HepG2 (cell line): ENCODE results near the gene FAM114A2. TPM values are rescaled to one million over a fixed set of nuclear protein-coding genes. Genes with fewer than 3 reads are reported as not detected.

Experiments
- ATAC-seq: fragments of 200-7000 bp; cut with Tn5 transposase; 3 replicates; pipeline ENCODE4 v1.9.1; 2020; ENCODE audit warnings: mild to moderate bottlenecking, moderate library complexity
- BruUV-seq: library from RNA; stranded (reverse); fragments of 400-500 nt; replicated peaks from 2 replicates; lab custom pipeline; 2021; lab: Mats Ljungman, UMichigan
- CTCF ChIA-PET: fragments of 300-600 bp; formaldehyde crosslinking; extraction: SDS; loops from one replicate; lab custom pipeline; 2021; ENCODE audit warnings: low total read pairs, inconsistent platforms, low intra/inter-chr PET ratio; lab: Yijun Ruan, JAX
- POLR2A ChIA-PET: fragments of 350-600 bp; sonication (Branson Sonifier 250); formaldehyde crosslinking; loops from one replicate; lab custom pipeline; 2020; ENCODE audit warnings: antibody characterized with exemption, inconsistent platforms; lab: Yijun Ruan, JAX
- DNase-seq: peaks from one replicate; pipeline ENCODE4 v3.0.0-alpha.2; 2015; ENCODE audit warnings: low spot score
- FAIRE-seq: peaks from 3 replicates; lab custom pipeline; 2011; peaks lifted over from hg19 to GRCh38; lab: Jason Lieb, UNC
- H2AFZ ChIP-seq: one replicate; pipeline ENCODE4 v1.6.1; 2011; ENCODE audit warnings: low read length, inconsistent platforms
- H3K27ac ChIP-seq: fragments of 300-600 bp; 3 replicates; pipeline ENCODE4 v1.8.0; 2011; ENCODE audit warnings: mixed run types, mild to moderate bottlenecking, mixed read lengths, low read length, inconsistent platforms; ENCODE audit not compliant: insufficient read depth; ENCODE audit errors: extremely low read length
- H3K27me3 ChIP-seq, 2 experiments: fragments of 200-600 bp in 1 of 2; 2 replicates in 1 of 2; 3 replicates in 1 of 2; pipeline versions ENCODE4 v1.6.0 to v1.8.0; 2011; ENCODE audit warnings: low read length in 2 of 2, mild to moderate bottlenecking in 2 of 2, moderate library complexity in 2 of 2, inconsistent platforms in 1 of 2; ENCODE audit not compliant: insufficient read depth in 2 of 2, control insufficient read depth in 1 of 2
- H3K36me3 ChIP-seq, 2 experiments: fragments of 200-600 bp in 1 of 2; replicated peaks in 1 of 2; 2 replicates in 1 of 2; 3 replicates in 1 of 2; pipeline versions ENCODE4 v1.5.1 to v1.8.0; 2011; ENCODE audit warnings: low read length in 2 of 2, inconsistent platforms in 1 of 2; ENCODE audit not compliant: insufficient read depth in 2 of 2, control insufficient read depth in 1 of 2
- H3K4me1 ChIP-seq: 2 replicates; pipeline ENCODE4 v1.5.1; 2012; ENCODE audit warnings: low read length, inconsistent platforms; ENCODE audit not compliant: insufficient read depth
- H3K4me2 ChIP-seq: 2 replicates; pipeline ENCODE4 v1.6.0; 2011; ENCODE audit warnings: low read depth, low read length, inconsistent platforms
- H3K4me3 ChIP-seq, 3 experiments: fragments of 200-600 bp in 1 of 3; sonication (generic), shearing (Covaris generic) in 1 of 3; replicated peaks in 1 of 3; 2 replicates each; pipeline ENCODE4 v1.5.1; 2011 to 2016; ENCODE audit warnings: low read length in 3 of 3, inconsistent platforms in 2 of 3, low read depth in 2 of 3, mild to moderate bottlenecking in 2 of 3, control low read depth in 1 of 3, mixed read lengths in 1 of 3; ENCODE audit not compliant: insufficient read depth in 1 of 3
- H3K79me2 ChIP-seq: one replicate; pipeline ENCODE4 v1.6.1; 2011; ENCODE audit warnings: low read length, inconsistent platforms; ENCODE audit not compliant: insufficient read depth
- H3K9ac ChIP-seq: 2 replicates; pipeline ENCODE4 v1.6.0; 2011; ENCODE audit warnings: mild to moderate bottlenecking, low read depth, low read length, inconsistent platforms; ENCODE audit not compliant: insufficient read depth
- H3K9me3 ChIP-seq: 2 replicates; pipeline ENCODE4 v1.5.1; 2012; ENCODE audit warnings: mild to moderate bottlenecking, low read length
- H4K20me1 ChIP-seq: 2 replicates; pipeline ENCODE4 v1.6.0; 2011; ENCODE audit warnings: inconsistent platforms, mild to moderate bottlenecking, low read length, moderate library complexity; ENCODE audit not compliant: insufficient read depth
- FLYWCH1 ChIP-seq: sonication (generic); formaldehyde crosslinking; IDR thresholded peaks from 2 replicates; pipeline ENCODE4 v1.8.1; 2023; ENCODE audit warnings: mild to moderate bottlenecking, missing genetic modification reagents
- REL ChIP-seq: sonication (generic); formaldehyde crosslinking; conservative IDR thresholded peaks from 2 replicates; pipeline ENCODE4 v1.8.0; 2022; ENCODE audit warnings: mild to moderate bottlenecking, missing genetic modification reagents, moderate library complexity
- ZNF562 ChIP-seq: sonication (generic); formaldehyde crosslinking; IDR thresholded peaks from 2 replicates; pipeline ENCODE4 v1.8.0; 2022; ENCODE audit warnings: missing genetic modification reagents, borderline replicate concordance
- WGBS: methylation state at CpG from one replicate; pipeline ENCODE4 v1.1.6; 2017; ENCODE audit warnings: low lambda C conversion rate; 5-methylcytosine and 5-hydroxymethylcytosine counted together
- in situ Hi-C: cut with HindIII; loops from 2 replicates; pipeline ENCODE4 v1.10.0; 2017; ENCODE audit warnings: low pct_unique_long_range_greater_than_20kb; ENCODE audit not compliant: extremely low pct_ligation_motif_present
- intact Hi-C: fragments of 100-400 bp; cut with micrococcal nuclease; formaldehyde crosslinking; loops from one replicate; pipeline ENCODE4 v1.10.0; 2022; ENCODE audit not compliant: unreplicated experiment
- polyA plus RNA-seq, 8 experiments: library from polyadenylated mRNA; depleted of rRNA in 3 of 8; stranded (reverse) in 7 of 8; unstranded in 1 of 8; fragments of >200 nt; fragmentation: Illumina TruSeq in 4 of 8; extraction: Trizol in 4 of 8; gene quantifications; 2 replicates each; pipeline versions ENCODE4 v1.2.1 to v1.2.3, GENCODE V29; 2011 to 2016; ENCODE audit warnings: low read depth in 4 of 8, missing spikeins in 1 of 8, mixed read lengths in 1 of 8; ENCODE audit not compliant: insufficient read depth in 1 of 8
- total RNA-seq, 5 experiments: library from RNA; depleted of rRNA; stranded (reverse); fragments of >200 nt; fragmentation: Illumina TruSeq; extraction: Trizol; gene quantifications; 2 replicates each; pipeline ENCODE4 v1.2.3, GENCODE V29; 2016; ENCODE audit warnings: low read depth in 1 of 5

The FAM114A2 gene
- total and polyA plus RNA-seq, 2 of the 13 experiments (the other 11 are each of a cell fraction or from before 2014, with no cell fraction given), result 6.9 to 11.4 TPM

DNA sequence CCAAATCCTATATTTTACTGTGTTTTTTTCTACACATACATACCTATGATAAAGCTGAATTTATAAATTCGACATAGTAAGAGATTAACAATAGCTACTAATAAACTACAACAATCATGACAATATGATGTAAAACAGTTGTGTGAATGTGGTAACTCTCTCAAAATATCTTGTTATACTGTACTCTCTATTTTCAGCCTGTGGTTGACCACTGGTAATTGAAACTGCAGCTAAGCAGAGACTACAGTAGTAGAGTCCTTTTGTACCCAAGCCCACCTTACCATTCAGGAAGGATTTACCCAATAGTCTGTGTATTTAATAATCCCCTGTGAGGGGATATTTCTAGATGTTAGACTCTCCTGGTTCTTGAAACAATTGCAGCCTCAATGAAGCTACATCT lies 86.7 kb downstream of the FAM114A2 start:
- DNase-seq (no peak), ATAC-seq (no peak), FAIRE-seq (no peak)
- no peaks in the 10 kb centered on the region for H3K9me3 ChIP-seq
- no peaks in the 10 kb centered on the region for H3K4me1 ChIP-seq
- no peak overlapping the region for H3K4me3 ChIP-seq
- BruUV-seq, result no TSS peak
- no peak overlapping the region for H3K9ac ChIP-seq
- POLR2A ChIA-PET, result no interaction called here
- WGBS, result 3% methylated on average over 1 of the region's 1 CpG
- no peaks in the 10 kb centered on the region for H3K36me3 ChIP-seq
- H2AFZ ChIP-seq, result no peak overlapping the region
- in situ Hi-C loops, result no loop called here
- H3K27ac ChIP-seq, result no peak overlapping the region
- no peaks in the 10 kb centered on the region for H3K79me2 ChIP-seq
- CTCF ChIA-PET, result no interaction called here
- intact Hi-C loops, result no loop called here
- no peaks in the 10 kb centered on the region for H4K20me1 ChIP-seq
- no peak for TF ChIP-seq FLYWCH1 (CRISPR knock-in tag)
- no peak overlapping the region for H3K4me2 ChIP-seq
- no peaks in the 10 kb centered on the region for H3K27me3 ChIP-seq

DNA sequence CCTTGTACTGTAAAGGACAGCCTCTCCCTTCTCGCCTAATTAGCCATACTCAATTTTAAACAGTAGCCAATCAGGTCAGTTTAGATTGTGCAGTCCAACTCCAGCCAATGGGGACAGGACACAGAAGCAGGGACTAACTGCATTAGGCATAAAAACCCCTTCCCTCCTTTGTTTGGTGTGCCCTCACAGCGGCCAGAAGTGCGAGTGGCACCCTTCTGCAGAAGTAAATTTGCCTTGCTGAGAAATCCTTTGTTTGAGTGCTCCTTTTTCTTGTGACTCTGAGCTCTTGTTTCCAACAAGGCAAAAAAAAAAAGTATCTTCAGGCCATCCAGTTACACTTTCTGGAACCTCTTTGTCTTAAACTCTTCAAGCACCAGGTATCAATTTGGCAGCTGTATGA lies 97.4 kb downstream of the FAM114A2 start:
- Histone ChIP-seq H4K20me1 (no peaks in the 10 kb centered on the region), H3K27ac (no peak overlapping the region), H3K4me2 (no peak overlapping the region), H3K9ac (no peak overlapping the region), H2AFZ (no peak overlapping the region), H3K9me3 (peaks cover 28% of the 10 kb centered on the region), H3K4me3 (no peak overlapping the region), H3K4me1 (no peaks in the 10 kb centered on the region)
- no peak for DNase-seq
- FAIRE-seq, result no peak
- intact Hi-C loops, result no loop called here
- POLR2A ChIA-PET, result no interaction called here
- no TSS peak for BruUV-seq
- no peak for ATAC-seq
- peak; percentile 83 for TF ChIP-seq ZNF562 (CRISPR knock-in tag)
- TF ChIP-seq REL (CRISPR knock-in tag), result no peak
- TF ChIP-seq, all 625 proteins: peak for 1
- 10% methylated on average over 3 of the region's 3 CpGs for WGBS
- CTCF ChIA-PET, result no interaction called here
- Histone ChIP-seq H3K36me3 (no peaks in the 10 kb centered on the region), H3K27me3 (no peaks in the 10 kb centered on the region), H3K79me2 (no peaks in the 10 kb centered on the region)
- in situ Hi-C loops, result no loop called here

Other genes with a start within 250 kb of the FAM114A2 start
- 23.7 and 28.3 TPM in 2 replicates for gene MFAP3, start 57 bp upstream of the FAM114A2 start, total RNA-seq (2016; rRNA removed; fragmentation: Illumina TruSeq; extraction: Trizol)
- 12.1 and 15.0 TPM in 2 replicates for gene MFAP3, start 57 bp upstream of the FAM114A2 start, polyA plus RNA-seq (2011; rRNA removed)
- gene GALNT10, start 151.8 kb upstream of the FAM114A2 start, total RNA-seq (2016; rRNA removed; fragmentation: Illumina TruSeq; extraction: Trizol), result 6.2 and 8.1 TPM in 2 replicates
- gene GALNT10, start 151.8 kb upstream of the FAM114A2 start, polyA plus RNA-seq (2011; rRNA removed), result 11.2 and 12.0 TPM in 2 replicates